ENCODE measurements around the gene SPEF2. TPM values are rescaled to one million over a fixed set of nuclear protein-coding genes. Genes with fewer than 3 reads are reported as not detected.

Gene SPEF2
- total and polyA plus RNA-seq, 12 donors, result 3.3 to 19.7 (median 7.9) TPM

- no peak for DNase-seq
- intact Hi-C loops (cut with DNase I), result no loop called here
- no peak overlapping the region for H3K27ac ChIP-seq
- H3K4me3 ChIP-seq, result no peak overlapping the region
- no peaks in the 10 kb centered on the region for H3K36me3 ChIP-seq (replicated peaks in 1 of 2)
- WGBS, 4 donors, result 42 to 69% (median 51%) methylated on average over 1 of the region's 1 CpG
- no peak for TF ChIP-seq POLR2A (IDR thresholded peaks at IDR 0.05)
- no peak for TF ChIP-seq CTCF (IDR thresholded peaks at IDR 0.05)
- H3K9me3 ChIP-seq (replicated peaks in 1 of 3), result no peaks in the 10 kb centered on the region
- H3K4me1 ChIP-seq (replicated peaks in 1 of 2), result no peaks in the 10 kb centered on the region
- H3K27me3 ChIP-seq, result no peaks in the 10 kb centered on the region
Observed at GRCh38 chr5:35804201-35804653, 186.6 kb downstream of the SPEF2 start.

- TF ChIP-seq CTCF (IDR thresholded peaks at IDR 0.05) (no peak), POLR2A (IDR thresholded peaks at IDR 0.05) (no peak)
- no peaks in the 10 kb centered on the region for H3K9me3 ChIP-seq (replicated peaks in 1 of 3)
Observed at GRCh38 chr5:35804841-35805240, 187.2 kb downstream of the SPEF2 start.

GRCh38 chr5:35810601-35811000, 192.9 kb downstream of the SPEF2 start:
- no peaks in the 10 kb centered on the region for H3K9me3 ChIP-seq (replicated peaks in 1 of 3)
- no peaks in the 10 kb centered on the region for H3K27me3 ChIP-seq
- no peak overlapping the region for H3K27ac ChIP-seq
- H3K4me1 ChIP-seq (replicated peaks in 1 of 2), result no peaks in the 10 kb centered on the region
- H3K36me3 ChIP-seq (replicated peaks in 1 of 2), result no peaks in the 10 kb centered on the region
- intact Hi-C loops (cut with DNase I), result no loop called here
- TF ChIP-seq CTCF (IDR thresholded peaks at IDR 0.05), result no peak
- no peak for TF ChIP-seq POLR2A (IDR thresholded peaks at IDR 0.05)
- no peak overlapping the region for H3K4me3 ChIP-seq
- no peak for DNase-seq

More at GRCh38 chr5:35804841-35805240, 187.2 kb downstream of the SPEF2 start:
- no peak for DNase-seq
- no peaks in the 10 kb centered on the region for H3K27me3 ChIP-seq
- H3K4me3 ChIP-seq, result no peak overlapping the region
- no peak overlapping the region for H3K27ac ChIP-seq
- H3K4me1 ChIP-seq (replicated peaks in 1 of 2), result no peaks in the 10 kb centered on the region
- intact Hi-C loops (cut with DNase I), result no loop called here
- no peaks in the 10 kb centered on the region for H3K36me3 ChIP-seq (replicated peaks in 1 of 2)

- no peak for TF ChIP-seq CTCF (IDR thresholded peaks at IDR 0.05)
- TF ChIP-seq POLR2A (IDR thresholded peaks at IDR 0.05), result no peak
- Histone ChIP-seq H3K27me3 (no peaks in the 10 kb centered on the region), H3K27ac (no peak overlapping the region), H3K4me3 (no peak overlapping the region), H3K36me3 (replicated peaks in 1 of 2) (no peaks in the 10 kb centered on the region), H3K4me1 (replicated peaks in 1 of 2) (no peaks in the 10 kb centered on the region), H3K9me3 (replicated peaks in 1 of 3) (no peaks in the 10 kb centered on the region)
- intact Hi-C loops (cut with DNase I), result no loop called here
- no peak for DNase-seq
- 65 to 87% (median 71%) methylated on average over 3 of the region's 3 CpGs for WGBS, 4 donors
Observed at GRCh38 chr5:35811108-35811741, 193.6 kb downstream of the SPEF2 start.
